ENCODE data around the gene MYO1G.

MYO1G gene

GRCh38 chr7:44981035-44981706, 2.4 kb upstream of the MYO1G start:
- peaks cover 66% of the 10 kb centered on the region for H3K36me3 ChIP-seq (ENCODE audit: insufficient read depth, low read length)
- DNase-seq (peak; percentile 23), ATAC-seq (ENCODE audit: insufficient read depth, low read depth) (no peak)
- no peak overlapping the region for H3K4me3 ChIP-seq (ENCODE audit: low read depth in 1 of 2, low read length in 2 of 2)
- H2AFZ ChIP-seq (ENCODE audit: low read depth, low read length): no peak overlapping the region
- H3K9me3 ChIP-seq (ENCODE audit: insufficient read depth, low read length, severe bottlenecking): no peaks in the 10 kb centered on the region
- no peak for TF ChIP-seq EZH2 (IDR thresholded peaks at IDR 0.05; ENCODE audit: borderline replicate concordance, low read depth, low read length, severe bottlenecking)
- no peak for TF ChIP-seq CTCF (IDR thresholded peaks at IDR 0.05; ENCODE audit: borderline replicate concordance, extremely low read depth, low read length, poor library complexity, severe bottlenecking)
- H3K9ac ChIP-seq (ENCODE audit: low read depth, low read length): no peak overlapping the region
- H3K27ac ChIP-seq (ENCODE audit: low read length): peak overlapping the region; percentile 95
- H4K20me1 ChIP-seq (ENCODE audit: insufficient read depth, low read length): peaks cover 36% of the 10 kb centered on the region
- peaks cover 79% of the 10 kb centered on the region for H3K4me1 ChIP-seq (ENCODE audit: insufficient read depth, low read length)
- H3K27me3 ChIP-seq (ENCODE audit: insufficient read depth, low read length, poor library complexity): no peaks in the 10 kb centered on the region
- H3K4me2 ChIP-seq (ENCODE audit: insufficient read depth, low read length): no peak overlapping the region
- H3K79me2 ChIP-seq (ENCODE audit: insufficient read depth, low read length): peaks cover 59% of the 10 kb centered on the region

GRCh38 chr7:44980393-44981034, 1.7 kb upstream of the MYO1G start:
- Histone ChIP-seq H3K4me2 (ENCODE audit: insufficient read depth, low read length) (no peak overlapping the region), H4K20me1 (ENCODE audit: insufficient read depth, low read length) (peaks cover 30% of the 10 kb centered on the region), H3K27ac (ENCODE audit: low read length) (peak overlapping the region; percentile 95), H3K4me1 (ENCODE audit: insufficient read depth, low read length) (peaks cover 73% of the 10 kb centered on the region), H3K27me3 (ENCODE audit: insufficient read depth, low read length, poor library complexity) (no peaks in the 10 kb centered on the region), H2AFZ (ENCODE audit: low read depth, low read length) (no peak overlapping the region), H3K9me3 (ENCODE audit: insufficient read depth, low read length, severe bottlenecking) (no peaks in the 10 kb centered on the region), H3K36me3 (ENCODE audit: insufficient read depth, low read length) (peaks cover 66% of the 10 kb centered on the region), H3K79me2 (ENCODE audit: insufficient read depth, low read length) (peaks cover 52% of the 10 kb centered on the region), H3K4me3 (ENCODE audit: low read depth in 1 of 2, low read length in 2 of 2) (no peak overlapping the region), H3K9ac (ENCODE audit: low read depth, low read length) (no peak overlapping the region)
- no peak for ATAC-seq (ENCODE audit: insufficient read depth, low read depth)
- TF ChIP-seq CTCF (IDR thresholded peaks at IDR 0.05; ENCODE audit: borderline replicate concordance, extremely low read depth, low read length, poor library complexity, severe bottlenecking) (no peak), EZH2 (IDR thresholded peaks at IDR 0.05; ENCODE audit: borderline replicate concordance, low read depth, low read length, severe bottlenecking) (no peak)
- peak; percentile 18 for DNase-seq

GRCh38 chr7:44979481-44980392, 922 bp upstream of the MYO1G start:
- DNase-seq (no peak), ATAC-seq (ENCODE audit: insufficient read depth, low read depth) (no peak)
- peaks cover 23% of the 10 kb centered on the region for H4K20me1 ChIP-seq (ENCODE audit: insufficient read depth, low read length)
- H3K9me3 ChIP-seq (ENCODE audit: insufficient read depth, low read length, severe bottlenecking): no peaks in the 10 kb centered on the region
- H3K4me1 ChIP-seq (ENCODE audit: insufficient read depth, low read length): peaks cover 65% of the 10 kb centered on the region
- H3K9ac ChIP-seq (ENCODE audit: low read depth, low read length): peak overlapping the region; percentile 60
- H3K36me3 ChIP-seq (ENCODE audit: insufficient read depth, low read length): peaks cover 65% of the 10 kb centered on the region
- H3K27me3 ChIP-seq (ENCODE audit: insufficient read depth, low read length, poor library complexity): no peaks in the 10 kb centered on the region
- peak overlapping the region; percentile 82 for H3K4me2 ChIP-seq (ENCODE audit: insufficient read depth, low read length)
- H3K4me3 ChIP-seq (ENCODE audit: low read depth in 1 of 2, low read length in 2 of 2): peak overlapping the region in 1 of 2 experiments; percentile 61; a peak in 2 of 4 replicates
- H3K79me2 ChIP-seq (ENCODE audit: insufficient read depth, low read length): peaks cover 44% of the 10 kb centered on the region
- peak overlapping the region; percentile 73 for H2AFZ ChIP-seq (ENCODE audit: low read depth, low read length)
- no peak for TF ChIP-seq EZH2 (IDR thresholded peaks at IDR 0.05; ENCODE audit: borderline replicate concordance, low read depth, low read length, severe bottlenecking)
- TF ChIP-seq CTCF (IDR thresholded peaks at IDR 0.05; ENCODE audit: borderline replicate concordance, extremely low read depth, low read length, poor library complexity, severe bottlenecking): peak; percentile 4
- H3K27ac ChIP-seq (ENCODE audit: low read length): peak overlapping the region; percentile 95

Measured in DND-41 (cell line).